Loucy (cell line): ENCODE results near the gene GRM5.
"Not testable (repeated sequence)": the region's sequence is repeated elsewhere in the genome, so short reads cannot be mapped to it uniquely, and the experiment has no call there.

ENCODE experiments used
- H2AFZ ChIP-seq: fragments of 200-600 bp; sonication (generic); 2 replicates; pipeline ENCODE4 v1.6.0; 2016; ENCODE audit warnings: antibody characterized with exemption, mild to moderate bottlenecking, low read length, moderate library complexity
- H3F3A ChIP-seq: fragments of 200-600 bp; 2 replicates; pipeline ENCODE4 v1.6.0; 2016; ENCODE audit warnings: antibody characterized with exemption, low read depth, mild to moderate bottlenecking
- H3K27me3 ChIP-seq: fragments of 200-600 bp; sonication (generic); 2 replicates; pipeline ENCODE4 v1.6.1; 2014; ENCODE audit warnings: low read length, mild to moderate bottlenecking; ENCODE audit not compliant: insufficient read depth, poor library complexity, severe bottlenecking
- H3K36me3 ChIP-seq: fragments of 200-600 bp; sonication (generic); 2 replicates; pipeline ENCODE4 v1.6.1; 2016; ENCODE audit warnings: low read length; ENCODE audit not compliant: insufficient read depth
- H3K4me1 ChIP-seq: fragments of 200-600 bp; sonication (generic); 2 replicates; pipeline ENCODE4 v1.5.1; 2014; ENCODE audit warnings: low read length, mild to moderate bottlenecking; ENCODE audit not compliant: insufficient read depth, poor library complexity, severe bottlenecking
- H3K4me2 ChIP-seq: fragments of 200-600 bp; sonication (generic); 2 replicates; pipeline ENCODE4 v1.6.0; 2014; ENCODE audit warnings: antibody characterized with exemption, low read length, low read depth, mild to moderate bottlenecking; ENCODE audit not compliant: poor library complexity, severe bottlenecking
- H3K4me3 ChIP-seq: fragments of 200-600 bp; sonication (generic); 2 replicates; pipeline ENCODE4 v1.5.1; 2014; ENCODE audit warnings: low read length, mild to moderate bottlenecking, mixed read lengths; ENCODE audit not compliant: poor library complexity, severe bottlenecking
- H3K79me2 ChIP-seq: fragments of 200-600 bp; sonication (generic); 2 replicates; pipeline ENCODE4 v1.6.1; 2014; ENCODE audit warnings: low read length; ENCODE audit not compliant: insufficient read depth
- H3K9ac ChIP-seq: fragments of 200-600 bp; sonication (generic); 2 replicates; pipeline ENCODE4 v1.6.0; 2014; ENCODE audit warnings: mild to moderate bottlenecking, low read depth, low read length, moderate library complexity; ENCODE audit not compliant: poor library complexity, severe bottlenecking
- H3K9me2 ChIP-seq: fragments of 200-600 bp; sonication (generic); replicated peaks from 2 replicates; pipeline ENCODE4 v1.6.1; 2016; ENCODE audit warnings: low read depth, low read length, mixed read lengths
- H3K9me3 ChIP-seq: fragments of 200-600 bp; sonication (generic); 2 replicates; pipeline ENCODE4 v1.6.1; 2014; ENCODE audit warnings: mild to moderate bottlenecking, antibody characterized with exemption, low read length, low read depth; ENCODE audit not compliant: insufficient read depth
- H4K20me1 ChIP-seq: fragments of 200-600 bp; sonication (generic); 2 replicates; pipeline ENCODE4 v1.6.0; 2014; ENCODE audit warnings: antibody characterized with exemption, low read length, mild to moderate bottlenecking; ENCODE audit not compliant: insufficient read depth, poor library complexity, severe bottlenecking
- CTCF ChIP-seq: fragments of 200-600 bp; sonication (generic); conservative IDR thresholded peaks from 2 replicates; pipeline ENCODE4 v1.5.1; 2014; ENCODE audit warnings: mild to moderate bottlenecking, antibody characterized with exemption, low read length
- EZH2phosphoT487 ChIP-seq: fragments of 200-600 bp; IDR thresholded peaks from 2 replicates; pipeline ENCODE4 v1.6.1; 2018; ENCODE audit warnings: antibody characterized with exemption, mild to moderate bottlenecking, moderate library complexity, borderline replicate concordance

GRM5 gene

GRCh38 chr11:89067264-89067663, 1.5 kb upstream of the GRM5 start:
- H3K9ac ChIP-seq: no peak overlapping the region
- no peaks in the 10 kb centered on the region for H3K79me2 ChIP-seq
- TF ChIP-seq CTCF: no peak
- no peak for TF ChIP-seq EZH2phosphoT487
- no peak overlapping the region for H2AFZ ChIP-seq
- no peaks in the 10 kb centered on the region for H3K4me1 ChIP-seq
- H3F3A ChIP-seq: no peaks in the 10 kb centered on the region
- no peaks in the 10 kb centered on the region for H3K9me3 ChIP-seq
- no peak overlapping the region for H3K4me2 ChIP-seq
- H4K20me1 ChIP-seq: no peaks in the 10 kb centered on the region
- H3K9me2 ChIP-seq: no peaks in the 10 kb centered on the region
- no peaks in the 10 kb centered on the region for H3K36me3 ChIP-seq
- no peaks in the 10 kb centered on the region for H3K27me3 ChIP-seq
- no peak overlapping the region for H3K4me3 ChIP-seq

- Histone ChIP-seq H3K9ac (no peak overlapping the region), H3K4me3 (no peak overlapping the region), H4K20me1 (no peaks in the 10 kb centered on the region), H3F3A (no peaks in the 10 kb centered on the region), H3K9me3 (no peaks in the 10 kb centered on the region), H3K9me2 (no peaks in the 10 kb centered on the region), H2AFZ (no peak overlapping the region), H3K79me2 (no peaks in the 10 kb centered on the region), H3K4me1 (no peaks in the 10 kb centered on the region), H3K27me3 (no peaks in the 10 kb centered on the region), H3K4me2 (no peak overlapping the region), H3K36me3 (no peaks in the 10 kb centered on the region)
- TF ChIP-seq CTCF (no peak), EZH2phosphoT487 (no peak)
Measured at GRCh38 chr11:89065066-89065465, 716 bp downstream of the GRM5 start.

- H4K20me1 ChIP-seq, H3K4me2 ChIP-seq, H3K4me3 ChIP-seq, H3K36me3 ChIP-seq, H3F3A ChIP-seq, H3K9ac ChIP-seq, H3K27me3 ChIP-seq, H3K79me2 ChIP-seq, H2AFZ ChIP-seq, H3K9me2 ChIP-seq, H3K4me1 ChIP-seq, H3K9me3 ChIP-seq: not testable (repeated sequence)
Measured at GRCh38 chr11:89063481-89063951, 2.3 kb downstream of the GRM5 start.

GRCh38 chr11:89062771-89063298, 2.9 kb downstream of the GRM5 start:
- not testable (repeated sequence) for H3K4me3 ChIP-seq, H3K9me3 ChIP-seq, H3K79me2 ChIP-seq, H3K9ac ChIP-seq, H3K36me3 ChIP-seq, H3F3A ChIP-seq, H3K27me3 ChIP-seq, H3K9me2 ChIP-seq, H3K4me1 ChIP-seq, H3K4me2 ChIP-seq, H2AFZ ChIP-seq, H4K20me1 ChIP-seq

GRCh38 chr11:89061839-89062238, 3.9 kb downstream of the GRM5 start:
- not testable (repeated sequence) for H3K4me1 ChIP-seq, H3K9me3 ChIP-seq, H3K79me2 ChIP-seq, H3F3A ChIP-seq, H2AFZ ChIP-seq, H3K4me3 ChIP-seq, H3K36me3 ChIP-seq, H3K27me3 ChIP-seq, H3K9me2 ChIP-seq, H4K20me1 ChIP-seq, H3K4me2 ChIP-seq, H3K9ac ChIP-seq

- not testable (repeated sequence) for H3K79me2 ChIP-seq
Measured at GRCh38 chr11:89057406-89057805, 8.4 kb downstream of the GRM5 start.

More at GRCh38 chr11:89057406-89057805, 8.4 kb downstream of the GRM5 start:
- not testable (repeated sequence) for H3K4me2 ChIP-seq, H3F3A ChIP-seq, H3K9ac ChIP-seq, H3K27me3 ChIP-seq, H3K36me3 ChIP-seq, H3K4me3 ChIP-seq, H3K4me1 ChIP-seq, H3K9me2 ChIP-seq, H4K20me1 ChIP-seq, H3K9me3 ChIP-seq, H2AFZ ChIP-seq
